Lung (tissue), 12 donors: Measurements from ENCODE around the gene SAP30BP. TPM values are rescaled to one million over a fixed set of nuclear protein-coding genes. Genes with fewer than 3 reads are reported as not detected.

Experiments
- ATAC-seq: fragments of 200-7000 bp; cut with Tn5 transposase; one replicate; pipeline ENCODE4 v1.9.1; 2020; ENCODE audit warnings: moderate number of reproducible peaks; ENCODE audit not compliant: insufficient read depth, low FRiP score
- DNase-seq, 3 donors: peaks; one replicate each; pipeline ENCODE4 v3.0.0-alpha.2; 2013 to 2017
- H3K27ac ChIP-seq, 2 donors: one replicate each; pipeline ENCODE4 v1.5.1; 2013; ENCODE audit warnings: mild to moderate bottlenecking in 2 of 2, moderate library complexity in 2 of 2, control low read depth in 1 of 2, inconsistent platforms in 1 of 2, low read depth in 1 of 2, low read length in 1 of 2
- H3K27me3 ChIP-seq, 3 donors: one replicate each; pipeline ENCODE4 v1.5.1; 2013; ENCODE audit warnings: low read length in 2 of 3; ENCODE audit not compliant: control insufficient read depth in 3 of 3, insufficient read depth in 3 of 3
- H3K36me3 ChIP-seq, 4 donors: one replicate each; pipeline ENCODE4 v1.5.1; 2013; ENCODE audit warnings: low read length in 4 of 4, mild to moderate bottlenecking in 1 of 4, moderate library complexity in 1 of 4; ENCODE audit not compliant: control insufficient read depth in 4 of 4, insufficient read depth in 4 of 4
- H3K4me1 ChIP-seq, 5 donors: one replicate each; pipeline ENCODE4 v1.5.1; 2013; ENCODE audit warnings: low read length in 5 of 5, mild to moderate bottlenecking in 2 of 5, moderate library complexity in 1 of 5; ENCODE audit not compliant: control insufficient read depth in 5 of 5, insufficient read depth in 5 of 5
- H3K4me3 ChIP-seq: one replicate; pipeline ENCODE4 v1.5.1; 2013; ENCODE audit warnings: mild to moderate bottlenecking, control low read depth, moderate library complexity
- H3K9ac ChIP-seq, 2 donors: one replicate each; pipeline ENCODE4 v1.5.1; 2013; ENCODE audit warnings: low read length in 2 of 2, control low read depth in 1 of 2; ENCODE audit not compliant: insufficient read depth in 1 of 2
- H3K9me3 ChIP-seq, 4 donors: one replicate each; pipeline ENCODE4 v1.5.1; 2013; ENCODE audit warnings: low read length in 3 of 4, mild to moderate bottlenecking in 1 of 4, moderate library complexity in 1 of 4; ENCODE audit not compliant: control insufficient read depth in 4 of 4, insufficient read depth in 3 of 4
- CTCF ChIP-seq: IDR thresholded peaks from 2 replicates; pipeline ENCODE4 v1.5.1; 2012; ENCODE audit warnings: mild to moderate bottlenecking; ENCODE audit errors: control extremely low read depth, extremely low read depth
- WGBS, 2 donors: extraction: QIAGEN DNeasy Blood & Tissue Kit; methylation state at CpG; one replicate each; pipeline ENCODE4 v1.1.7; 2013; 5-methylcytosine and 5-hydroxymethylcytosine counted together
- polyA plus RNA-seq, 2 donors: library from polyadenylated mRNA; stranded (reverse); fragments of 200-250 nt; gene quantifications; one replicate each; pipeline ENCODE4 v1.2.1, GENCODE V29; 2013
- total RNA-seq, 2 donors: library from RNA; depleted of rRNA in 1 of 2; stranded (reverse); fragments of >200 nt in 1 of 2; gene quantifications; one replicate each; pipeline ENCODE4 v1.2.1, GENCODE V29; 2014 to 2021
- donor health status: control.
- donor health status: control.
- donor health status: Bipolar disorder and iron deficiency.
- donor health status: healthy.
- donor health status: DM: yes; HTN: yes; CAD: no.

SAP30BP gene
- total and polyA plus RNA-seq, 4 donors, result 46.5 to 82.9 (median 77.3) TPM

- Histone ChIP-seq H3K36me3 (peaks cover 0 to 9% (median 0%) of the 10 kb centered on the region in 4 donors), H3K9ac (no peak overlapping the region)
- no peak for ATAC-seq
These were observed 60.3 kb downstream of the SAP30BP start for GRCh38 chr17:75727391-75727790.

GRCh38 chr17:75729351-75729750 is 62.2 kb downstream of the SAP30BP start:
- H3K4me3 ChIP-seq, result no peak overlapping the region
- DNase-seq (no peak), ATAC-seq (no peak)
- 96 to 98% methylated on average over 7 of the region's 7 CpGs for WGBS, 2 donors
- no peak for TF ChIP-seq CTCF
- H3K27me3 ChIP-seq, result no peaks in the 10 kb centered on the region
- H3K27ac ChIP-seq, result no peak overlapping the region
- H3K4me1 ChIP-seq, result peaks cover 0 to 5% (median 0%) of the 10 kb centered on the region in 5 donors
- H3K36me3 ChIP-seq, result peaks cover 0 to 9% (median 0%) of the 10 kb centered on the region in 4 donors
- H3K9me3 ChIP-seq, result no peaks in the 10 kb centered on the region
- H3K9ac ChIP-seq, result no peak overlapping the region

More at GRCh38 chr17:75727391-75727790, 60.3 kb downstream of the SAP30BP start:
- Histone ChIP-seq H3K4me1 (peaks cover 0 to 7% (median 0%) of the 10 kb centered on the region in 5 donors), H3K27ac (no peak overlapping the region), H3K4me3 (no peak overlapping the region), H3K27me3 (no peaks in the 10 kb centered on the region), H3K9me3 (no peaks in the 10 kb centered on the region)
- WGBS, 2 donors, result 93 to 97% methylated on average over 18 of the region's 18 CpGs
- TF ChIP-seq CTCF, result no peak
- no peak for DNase-seq

GRCh38 chr17:75730065-75730464 is 62.9 kb downstream of the SAP30BP start:
- Histone ChIP-seq H3K4me1 (peaks cover 0 to 5% (median 0%) of the 10 kb centered on the region in 5 donors), H3K27me3 (no peaks in the 10 kb centered on the region), H3K9me3 (no peaks in the 10 kb centered on the region), H3K27ac (no peak overlapping the region), H3K4me3 (no peak overlapping the region), H3K9ac (no peak overlapping the region), H3K36me3 (peaks cover 0 to 9% (median 0%) of the 10 kb centered on the region in 4 donors)
- 94 to 96% methylated on average over 24 of the region's 24 CpGs for WGBS, 2 donors
- DNase-seq (no peak), ATAC-seq (no peak)
- no peak for TF ChIP-seq CTCF
